GM21390 (cell line): ENCODE measurements around the gene CHST11.

ENCODE experiments used
- ATAC-seq: cut with Tn5 transposase; IDR thresholded peaks from one replicate; pipeline ENCODE4 v1.9.1; 2021; ENCODE audit not compliant: unreplicated experiment

CHST11 gene

GRCh38 chr12:104669851-104670337 lies 213.1 kb downstream of the CHST11 start:
- peak; percentile 56 for ATAC-seq

GRCh38 chr12:104670439-104671408 lies 214.0 kb downstream of the CHST11 start:
- no peak for ATAC-seq

- peak; percentile 58 for ATAC-seq
These were observed 214.8 kb downstream of the CHST11 start for GRCh38 chr12:104671409-104672095.

- ATAC-seq, result no peak
These were observed 215.3 kb downstream of the CHST11 start for GRCh38 chr12:104672096-104672445.

GRCh38 chr12:104672501-104673265 lies 215.9 kb downstream of the CHST11 start:
- no peak for ATAC-seq

- ATAC-seq, result no peak
These were observed 216.5 kb downstream of the CHST11 start for GRCh38 chr12:104673294-104673693.

- no peak for ATAC-seq
These were observed 217.1 kb downstream of the CHST11 start for GRCh38 chr12:104673696-104674482.

- no peak for ATAC-seq
These were observed 219.9 kb downstream of the CHST11 start for GRCh38 chr12:104676636-104677035.

- no peak for ATAC-seq
These were observed 220.8 kb downstream of the CHST11 start for GRCh38 chr12:104677441-104678089.

- ATAC-seq, result peak; percentile 46
These were observed 223.3 kb downstream of the CHST11 start for GRCh38 chr12:104680070-104680469.

- no peak for ATAC-seq
These were observed 223.7 kb downstream of the CHST11 start for GRCh38 chr12:104680491-104680890.

GRCh38 chr12:104681012-104681690 lies 224.4 kb downstream of the CHST11 start:
- no peak for ATAC-seq

- peak; percentile 63 for ATAC-seq
These were observed 226.1 kb downstream of the CHST11 start for GRCh38 chr12:104682790-104683279.

- no peak for ATAC-seq
These were observed 227.2 kb downstream of the CHST11 start for GRCh38 chr12:104683831-104684503.

- ATAC-seq, result no peak
These were observed 228.1 kb downstream of the CHST11 start for GRCh38 chr12:104684884-104685283.

- no peak for ATAC-seq
These were observed 228.6 kb downstream of the CHST11 start for GRCh38 chr12:104685366-104685765.

GRCh38 chr12:104686196-104686595 lies 229.4 kb downstream of the CHST11 start:
- ATAC-seq, result no peak

GRCh38 chr12:104687823-104688573 lies 231.2 kb downstream of the CHST11 start:
- ATAC-seq, result no peak
